GM12892 (cell line): ENCODE results near the gene JUN.

Source experiments
- POLR2A ChIP-seq: IDR thresholded peaks from 2 replicates; pipeline ENCODE4 v1.6.1; 2011; ENCODE audit warnings: low read depth, low read length, control low read depth
- POLR2AphosphoS5 ChIP-seq: IDR thresholded peaks from 2 replicates; pipeline ENCODE4 v1.6.1; 2011; ENCODE audit warnings: low read depth, low read length, control low read depth
- TAF1 ChIP-seq: IDR thresholded peaks from 2 replicates; pipeline ENCODE4 v1.6.1; 2011; ENCODE audit warnings: low read depth, mild to moderate bottlenecking, control low read depth, low read length, borderline replicate concordance

DNA sequence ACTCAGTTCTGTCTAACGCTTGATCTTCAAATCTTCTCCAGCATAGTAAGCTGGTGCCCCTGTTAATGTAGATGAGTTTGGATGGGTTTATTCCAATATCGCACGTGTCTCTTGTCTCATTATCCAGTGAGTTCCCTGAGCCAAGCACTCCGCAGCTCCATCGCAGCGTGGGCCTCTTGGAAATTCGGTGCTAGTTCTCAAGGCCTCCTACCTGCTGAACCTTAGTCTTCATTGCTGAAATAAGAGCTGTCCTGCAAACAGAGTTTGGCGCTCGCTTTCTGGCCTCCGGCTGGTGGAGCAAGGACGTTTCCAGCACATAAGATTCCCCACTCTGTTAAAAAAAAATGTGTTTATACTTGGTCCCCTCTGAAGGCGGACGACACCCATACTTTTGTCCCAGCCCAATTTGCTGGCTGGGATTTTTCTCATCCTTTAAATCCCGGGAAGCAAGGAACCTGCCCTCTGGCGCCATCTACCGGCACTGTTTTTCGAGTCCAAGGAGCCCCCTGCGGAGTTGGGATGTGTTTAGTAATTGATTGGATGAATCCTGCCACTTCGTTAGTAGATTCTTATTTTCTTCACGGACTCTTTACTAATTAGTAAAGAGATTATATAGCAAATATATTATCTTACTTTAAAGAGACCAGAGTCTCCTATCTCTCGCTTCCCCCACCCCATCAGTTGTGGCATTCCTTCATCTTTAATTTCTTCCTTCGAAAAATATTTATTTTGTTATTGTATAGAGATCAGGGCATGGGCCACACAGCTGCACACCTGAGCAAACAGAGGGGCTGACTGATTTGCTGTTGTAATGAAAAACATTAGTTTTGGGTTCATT is 14.7 kb downstream of the JUN start:
- no peak for TF ChIP-seq TAF1
- TF ChIP-seq POLR2AphosphoS5, result no peak
- TF ChIP-seq POLR2A, result no peak
